Posterior vena cava (tissue), 2 donors: ENCODE data around the gene CNTNAP2. TPM values are rescaled to one million over a fixed set of nuclear protein-coding genes. Genes with fewer than 3 reads are reported as not detected.

ENCODE experiments used
- DNase-seq: peaks from one replicate; pipeline ENCODE4 v3.0.0-alpha.2; 2020; ENCODE audit warnings: low spot score
- intact Hi-C, 2 donors: fragments of 100-400 bp; cut with DNase I; formaldehyde crosslinking; loops; one replicate each; pipeline versions ENCODE4 v1.14.1 to v1.14.2; 2022 to 2023
- total RNA-seq, 2 donors: library from RNA; stranded (reverse); fragmentation: NEBNext Ultra II Directional; extraction: Animal tissue kit (Norgen Biotek cat#: 25700); gene quantifications; one replicate each; pipeline ENCODE4 v1.2.1, GENCODE V29; 2021
- donor health status: DM: yes; HTN: yes; CAD: no.
- donor health status: DM: yes; HTN: yes; CAD: no.

CNTNAP2 gene
- total RNA-seq, 2 donors from 2014 or later, result not detected

GRCh38 chr7:146503844-146504243 lies 387.2 kb downstream of the CNTNAP2 start:
- intact Hi-C loops, result no loop called here

GRCh38 chr7:146510088-146510680 lies 393.6 kb downstream of the CNTNAP2 start:
- intact Hi-C loops, result no loop called here
- DNase-seq, result no peak

More at GRCh38 chr7:146503844-146504243, 387.2 kb downstream of the CNTNAP2 start:
- no peak for DNase-seq

- DNase-seq, result no peak
- intact Hi-C loops, result no loop called here
Observed at GRCh38 chr7:146514304-146514703, 397.7 kb downstream of the CNTNAP2 start.

GRCh38 chr7:146528581-146528980 lies 412.0 kb downstream of the CNTNAP2 start:
- intact Hi-C loops, result no loop called here

DNA sequence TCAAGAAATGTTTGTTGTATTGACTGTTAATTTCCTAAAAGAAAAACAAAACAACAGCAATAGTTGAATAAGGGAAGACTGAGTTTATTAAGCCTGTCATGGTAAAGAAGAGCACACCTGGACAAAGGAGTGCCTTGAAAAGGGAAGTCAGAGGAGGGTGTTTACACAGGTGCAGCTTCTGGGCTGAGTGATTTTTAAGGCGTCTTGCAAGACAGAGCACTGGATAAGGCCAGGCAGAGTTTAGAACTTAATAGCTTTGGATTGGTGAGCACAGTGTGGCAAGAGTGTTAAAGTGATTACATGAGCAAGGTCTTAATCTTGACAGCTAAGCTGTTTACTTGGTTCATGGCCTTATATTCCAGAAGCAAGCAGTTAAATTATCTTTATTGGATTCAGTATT lies 423.2 kb downstream of the CNTNAP2 start:
- intact Hi-C loops, result no loop called here
- no peak for DNase-seq

More at GRCh38 chr7:146528581-146528980, 412.0 kb downstream of the CNTNAP2 start:
- DNase-seq, result no peak

DNA sequence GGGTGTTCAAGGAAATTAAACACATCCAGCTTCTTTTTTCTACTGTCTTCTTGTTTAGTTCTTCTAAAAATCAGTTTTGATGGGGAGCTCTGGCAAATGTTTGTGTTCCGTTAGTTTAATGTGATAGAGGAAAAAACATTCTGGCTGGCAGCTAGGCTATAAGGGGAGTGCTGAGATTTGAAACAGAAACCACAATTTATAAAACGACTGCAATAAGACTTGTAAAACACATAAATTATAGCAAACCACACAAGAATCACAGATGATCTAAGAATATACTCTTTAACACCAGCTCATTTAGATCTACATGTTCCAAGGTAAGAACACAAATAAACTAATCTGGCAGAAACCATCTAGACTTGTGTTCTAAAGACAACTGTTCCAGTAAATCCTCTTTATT lies 425.5 kb downstream of the CNTNAP2 start:
- intact Hi-C loops, result no loop called here
- DNase-seq, result no peak

DNA sequence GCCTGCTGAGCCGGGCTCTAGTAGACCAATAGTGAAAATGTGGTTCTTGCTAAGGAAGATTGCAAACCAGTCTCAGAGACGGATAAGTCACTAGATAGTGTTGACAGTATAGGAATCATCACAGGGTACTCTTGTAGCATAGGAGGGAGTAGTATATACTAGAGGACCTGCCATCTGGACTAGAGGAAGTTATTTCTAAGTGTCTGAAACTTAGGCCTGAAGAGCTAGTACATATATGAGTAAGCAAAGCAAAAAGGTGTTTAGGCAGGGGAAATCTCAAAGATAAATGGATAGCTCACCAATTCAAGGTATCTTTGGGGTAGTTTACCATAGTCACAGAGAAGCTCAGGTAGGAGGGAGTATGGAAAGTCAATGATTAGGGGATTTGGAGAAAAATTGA lies 428.1 kb downstream of the CNTNAP2 start:
- DNase-seq, result no peak
- intact Hi-C loops, result no loop called here

GRCh38 chr7:146548816-146549215 lies 432.2 kb downstream of the CNTNAP2 start:
- intact Hi-C loops, result no loop called here
- no peak for DNase-seq

DNA sequence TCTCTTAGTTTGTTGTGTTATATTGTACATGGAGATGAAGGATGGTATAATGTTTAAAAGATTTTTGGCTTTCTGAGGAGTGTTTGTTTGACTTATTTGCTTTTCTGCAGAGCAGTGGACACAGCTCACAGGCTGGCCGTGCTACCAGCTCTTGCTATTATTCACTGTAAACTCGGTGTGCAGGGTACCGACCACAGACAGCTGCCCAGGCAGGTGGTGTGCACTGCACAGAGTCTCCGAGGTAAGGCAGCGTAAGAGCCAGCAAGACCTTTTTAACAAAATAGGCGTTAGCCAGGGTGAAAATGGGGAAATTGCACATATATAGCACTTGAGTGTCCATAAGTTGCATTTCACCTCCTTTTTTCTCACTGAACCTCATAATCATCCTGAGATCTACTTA lies 438.0 kb downstream of the CNTNAP2 start:
- no peak for DNase-seq
- intact Hi-C loops, result no loop called here

GRCh38 chr7:146557971-146558469 lies 441.4 kb downstream of the CNTNAP2 start:
- no peak for DNase-seq
- intact Hi-C loops, result no loop called here

- intact Hi-C loops, result no loop called here
- no peak for DNase-seq
Observed at GRCh38 chr7:146565872-146566271, 449.3 kb downstream of the CNTNAP2 start.

GRCh38 chr7:146575903-146576302 lies 459.3 kb downstream of the CNTNAP2 start:
- intact Hi-C loops, result no loop called here
- no peak for DNase-seq

GRCh38 chr7:146591976-146592375 lies 475.4 kb downstream of the CNTNAP2 start:
- intact Hi-C loops, result no loop called here
- no peak for DNase-seq

DNA sequence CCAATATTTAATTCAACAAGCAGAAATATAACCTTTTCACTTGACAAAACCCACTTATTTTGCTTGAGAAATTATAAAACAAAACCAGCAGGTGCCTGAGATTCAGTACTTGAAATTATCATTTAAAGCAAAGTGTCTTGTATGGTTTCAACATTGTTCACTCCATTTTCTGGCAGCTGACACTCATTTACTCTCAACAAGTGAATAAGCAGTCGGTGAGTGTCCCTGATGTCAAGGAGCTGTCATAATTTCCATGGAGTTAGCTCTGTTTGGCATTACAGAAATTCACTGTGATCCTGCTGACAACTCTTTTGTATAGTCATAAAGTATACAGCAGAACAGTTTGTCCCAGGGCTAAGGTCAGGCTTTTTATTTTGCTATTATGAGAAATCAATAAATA lies 490.0 kb downstream of the CNTNAP2 start:
- intact Hi-C loops, result no loop called here
- DNase-seq, result no peak

DNA sequence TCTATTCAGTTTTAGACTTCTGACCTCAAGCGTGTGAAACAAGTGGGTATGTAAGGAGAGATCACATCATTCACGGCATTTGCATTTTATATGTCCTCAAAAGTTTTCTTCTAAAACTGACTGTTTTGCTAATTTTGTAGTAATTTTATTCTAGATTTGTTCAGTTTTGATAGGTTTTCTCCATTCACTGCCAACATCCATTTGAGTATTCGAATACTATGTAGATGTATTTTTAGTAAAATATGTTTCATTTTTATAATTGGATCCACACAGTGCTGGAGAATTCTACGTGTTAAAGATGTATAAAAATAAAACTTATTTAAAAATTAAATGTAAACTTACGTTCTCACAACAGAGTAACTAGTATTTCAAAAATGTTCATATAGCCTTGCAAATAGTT lies 503.0 kb downstream of the CNTNAP2 start:
- DNase-seq, result no peak
- intact Hi-C loops, result no loop called here

DNA sequence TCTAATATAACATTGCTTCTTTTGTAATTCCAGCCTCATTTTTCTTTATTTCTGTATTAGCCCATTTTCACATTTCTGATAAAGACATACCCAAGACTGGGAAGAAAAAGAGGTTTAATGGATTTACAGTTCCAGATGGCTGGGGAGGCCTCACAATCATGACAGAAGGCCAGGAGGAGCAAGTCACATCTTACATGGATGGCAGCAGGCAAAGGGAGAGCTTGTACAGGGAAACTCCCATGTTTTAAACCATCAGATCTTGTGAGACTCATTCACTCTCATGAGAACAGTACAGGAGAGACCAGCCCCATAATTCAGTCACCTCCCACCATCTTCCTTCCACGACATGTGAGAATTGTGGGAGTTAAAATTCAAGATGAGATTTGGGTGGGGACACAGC lies 510.3 kb downstream of the CNTNAP2 start:
- DNase-seq, result no peak
- intact Hi-C loops, result no loop called here

DNA sequence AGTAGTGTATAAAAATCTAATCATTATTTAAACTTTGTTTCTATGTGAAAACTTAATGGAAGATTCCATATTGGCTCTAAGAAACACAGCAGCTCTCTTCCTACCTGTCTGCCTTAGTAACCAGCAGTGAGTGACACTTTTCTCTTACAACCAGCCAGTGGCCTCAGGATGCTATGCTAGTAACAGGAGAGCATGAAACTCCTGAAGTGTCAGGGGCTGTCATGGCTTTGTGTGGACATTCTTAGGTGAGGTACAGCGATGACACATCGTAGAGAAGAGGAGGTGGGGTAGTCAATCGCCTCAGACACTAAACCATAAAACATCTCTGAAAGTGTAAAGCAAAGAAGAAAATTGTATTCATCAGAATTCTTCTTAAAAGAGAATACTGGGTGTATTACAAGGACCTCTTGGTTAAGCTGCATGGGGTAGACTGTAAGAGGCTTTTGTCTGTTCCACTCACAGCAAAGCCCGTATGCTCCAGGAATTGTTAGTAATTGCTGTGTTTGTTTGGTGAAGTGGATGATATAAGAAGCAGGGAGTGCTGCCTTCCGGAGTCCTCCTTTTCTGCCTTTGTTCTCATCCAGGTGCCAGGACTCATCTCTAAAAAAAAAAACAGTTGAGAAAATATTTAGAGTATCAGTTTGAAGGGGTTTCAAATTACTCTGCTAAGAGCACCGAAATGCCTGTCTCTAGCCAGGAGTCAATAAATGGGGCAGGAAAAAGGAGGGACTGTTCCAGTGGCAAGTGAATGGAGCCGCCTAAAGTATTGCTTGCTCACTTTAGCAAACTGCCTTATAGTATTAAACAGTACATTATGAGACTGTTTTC lies 518.8 kb downstream of the CNTNAP2 start:
- no peak for DNase-seq
- intact Hi-C loops, result no loop called here

GRCh38 chr7:146636033-146636356 lies 519.4 kb downstream of the CNTNAP2 start:
- intact Hi-C loops, result no loop called here
- DNase-seq, result no peak

- intact Hi-C loops, result no loop called here
Observed at GRCh38 chr7:146636581-146636980, 520.0 kb downstream of the CNTNAP2 start.

DNA sequence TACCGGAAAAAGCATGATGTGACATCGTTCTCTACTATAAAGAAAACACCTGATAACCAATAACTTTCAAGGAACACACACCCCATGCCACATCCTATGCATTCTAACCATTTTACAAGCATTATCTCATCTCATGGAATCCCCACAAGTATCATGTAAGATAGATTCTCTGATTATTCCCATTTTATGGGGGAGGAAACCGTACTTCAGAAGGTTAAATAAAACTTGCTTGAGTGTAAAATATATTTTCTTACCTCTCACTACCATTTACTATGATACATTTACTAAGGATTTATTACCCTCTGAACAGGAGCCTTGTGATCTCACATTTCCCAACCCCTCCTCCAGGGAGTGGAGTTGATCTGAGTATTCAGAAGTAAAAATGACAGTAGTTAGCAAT lies 522.7 kb downstream of the CNTNAP2 start:
- intact Hi-C loops, result no loop called here
- DNase-seq, result no peak

More at GRCh38 chr7:146636581-146636980, 520.0 kb downstream of the CNTNAP2 start:
- no peak for DNase-seq

GRCh38 chr7:146641491-146641890 lies 524.9 kb downstream of the CNTNAP2 start:
- intact Hi-C loops, result no loop called here
- DNase-seq, result no peak
